PC-3 (cell line): Measurements from ENCODE around the gene CEP170B.

Source experiments
- EZH2 ChIP-seq: fragments of 300-600 bp; sonication (generic); IDR thresholded peaks from one replicate; pipeline ENCODE4 v1.6.1; 2017; ENCODE audit warnings: antibody characterized with exemption, mild to moderate bottlenecking, low read length; ENCODE audit not compliant: unreplicated experiment
- EZH2phosphoT487 ChIP-seq: fragments of 300-600 bp; sonication (generic); IDR thresholded peaks from 2 replicates; pipeline ENCODE4 v1.6.1; 2018; ENCODE audit warnings: mild to moderate bottlenecking, antibody characterized with exemption, low read length, borderline replicate concordance

DNA sequence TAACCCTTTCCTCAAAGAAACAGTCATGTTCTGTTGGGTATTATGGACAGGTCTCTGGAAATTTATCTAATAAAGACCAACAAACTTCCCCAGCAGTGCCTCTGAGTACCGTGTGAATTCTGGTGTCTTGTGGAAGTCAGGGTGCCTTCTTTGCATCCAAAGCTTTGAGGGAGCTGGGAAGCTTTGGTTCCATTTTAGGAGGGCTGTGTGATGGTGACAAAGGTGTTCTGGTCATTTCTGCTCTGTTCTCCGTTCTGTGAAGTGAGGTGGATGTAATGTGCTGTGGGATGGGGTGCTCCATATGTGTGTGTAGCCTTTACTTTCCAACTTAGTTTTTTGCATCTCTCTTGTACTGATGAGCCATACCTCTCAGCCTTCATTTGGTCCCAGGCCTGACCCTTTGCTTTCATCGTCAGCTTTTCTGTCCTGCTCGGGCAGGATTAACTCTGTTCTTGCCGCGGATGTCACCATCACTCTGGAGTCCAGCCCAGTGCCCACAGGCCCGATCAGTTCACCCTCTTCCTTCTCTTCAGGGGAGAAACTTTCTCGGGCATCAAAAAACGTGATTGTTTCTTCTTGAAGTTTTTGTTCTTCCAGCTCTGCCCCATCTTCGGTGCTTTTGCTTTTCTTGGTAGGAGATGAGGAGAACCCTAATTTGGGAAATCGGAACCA lies 72.8 kb downstream of the CEP170B start:
- TF ChIP-seq EZH2 (no peak), EZH2phosphoT487 (no peak)
